ENCODE measurements around the gene NTF3. TPM values are rescaled to one million over a fixed set of nuclear protein-coding genes. Genes with fewer than 3 reads are reported as not detected.

The NTF3 gene
- total RNA-seq, 1 experiment from 2014 or later, result not detected

DNA sequence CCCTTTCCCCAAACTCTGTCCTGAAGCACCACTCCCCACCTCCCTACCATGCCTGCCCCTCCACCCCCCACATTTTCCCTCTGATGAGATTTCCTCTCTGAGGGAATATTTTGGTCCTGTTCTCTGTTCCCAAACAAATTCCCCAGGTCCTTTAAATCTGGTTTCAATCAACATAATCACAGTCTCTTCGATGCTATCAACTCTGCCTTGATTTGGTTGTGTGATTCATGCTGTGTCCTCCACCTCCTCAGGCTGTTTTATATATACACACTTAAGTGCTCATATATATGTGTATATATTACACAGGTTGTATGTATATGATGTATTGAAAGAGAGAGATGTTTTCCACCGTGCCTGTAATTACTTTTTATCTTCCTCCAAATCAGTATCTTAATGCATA is 36.0 kb downstream of the NTF3 start:
- DNase-seq (ENCODE audit: low read depth, low spot score) (no peak), ATAC-seq (no peak)
- Histone ChIP-seq H3K4me1 (ENCODE audit: control insufficient read depth, insufficient read depth, low read length) (no peaks in the 10 kb centered on the region), H3K4me3 (ENCODE audit: low read depth in 2 of 2, low read length in 2 of 2) (no peak overlapping the region), H3K36me3 (ENCODE audit: control insufficient read depth, insufficient read depth, low read length) (no peaks in the 10 kb centered on the region), H3K27ac (ENCODE audit: low read length) (no peak overlapping the region), H3K27me3 (ENCODE audit: control insufficient read depth, insufficient read depth, low read length) (no peaks in the 10 kb centered on the region), H3K9me3 (ENCODE audit: control insufficient read depth, insufficient read depth, low read depth, low read length) (no peaks in the 10 kb centered on the region)
- TF ChIP-seq REST (IDR thresholded peaks at IDR 0.05; ENCODE audit: insufficient read depth in 1 of 2, low read depth in 2 of 2, low read length in 1 of 2) (no peak), POLR2AphosphoS5 (IDR thresholded peaks at IDR 0.05; ENCODE audit: low read depth, low read length) (no peak), SIN3A (IDR thresholded peaks at IDR 0.05; ENCODE audit: borderline replicate concordance, insufficient read depth, low read depth, low read length) (no peak), TCF7L2 (IDR thresholded peaks at IDR 0.05; ENCODE audit: low read depth, low read length) (no peak), CTCF (IDR thresholded peaks at IDR 0.05) (no peak)
- intact Hi-C loops (cut with micrococcal nuclease; ENCODE audit: unreplicated experiment) (no loop called here), in situ Hi-C loops (cut with HindIII; ENCODE audit: low pct_unique_long_range_greater_than_20kb, low sequenced_read_pairs) (no loop called here)
- no TSS peak for BruUV-seq (replicated peaks)
- CTCF ChIA-PET, result no interaction called here
- POLR2A ChIA-PET, result no interaction called here

DNA sequence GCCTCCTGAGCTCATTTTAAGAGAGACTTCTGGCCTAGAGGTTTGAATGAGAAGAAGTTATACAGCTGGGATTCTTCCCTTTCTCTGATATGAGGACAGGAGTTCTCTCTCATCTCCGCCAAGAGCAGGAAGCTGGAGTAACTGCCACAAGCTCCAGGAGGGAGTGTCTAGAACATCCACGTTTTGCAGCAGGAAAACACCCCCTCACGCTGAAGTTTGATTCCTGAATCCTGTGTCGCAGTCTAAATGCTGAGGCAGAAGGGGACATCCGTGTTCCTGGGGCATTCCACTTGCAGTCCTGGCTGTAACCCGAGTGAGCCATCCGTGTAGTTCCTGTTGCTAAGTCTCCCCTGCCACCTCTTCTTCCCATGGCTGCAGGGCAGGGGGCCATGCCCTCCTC is 38.3 kb downstream of the NTF3 start:
- intact Hi-C loops (cut with micrococcal nuclease; ENCODE audit: unreplicated experiment), result no loop called here
- Histone ChIP-seq H3K27me3 (ENCODE audit: control insufficient read depth, insufficient read depth, low read length) (no peaks in the 10 kb centered on the region), H3K9me3 (ENCODE audit: control insufficient read depth, insufficient read depth, low read depth, low read length) (no peaks in the 10 kb centered on the region), H3K27ac (ENCODE audit: low read length) (no peak overlapping the region), H3K36me3 (ENCODE audit: control insufficient read depth, insufficient read depth, low read length) (no peaks in the 10 kb centered on the region), H3K4me3 (ENCODE audit: low read depth in 2 of 2, low read length in 2 of 2) (no peak overlapping the region), H3K4me1 (ENCODE audit: control insufficient read depth, insufficient read depth, low read length) (no peaks in the 10 kb centered on the region)
- ATAC-seq, result no peak
- no TSS peak for BruUV-seq (replicated peaks)
- in situ Hi-C loops (cut with HindIII; ENCODE audit: low pct_unique_long_range_greater_than_20kb, low sequenced_read_pairs), result no loop called here
- TF ChIP-seq POLR2AphosphoS5 (IDR thresholded peaks at IDR 0.05; ENCODE audit: low read depth, low read length) (no peak), REST (IDR thresholded peaks at IDR 0.05; ENCODE audit: insufficient read depth in 1 of 2, low read depth in 2 of 2, low read length in 1 of 2) (no peak), CTCF (IDR thresholded peaks at IDR 0.05) (no peak), SIN3A (IDR thresholded peaks at IDR 0.05; ENCODE audit: borderline replicate concordance, insufficient read depth, low read depth, low read length) (no peak), TCF7L2 (IDR thresholded peaks at IDR 0.05; ENCODE audit: low read depth, low read length) (no peak)
- no peak for DNase-seq (ENCODE audit: low read depth, low spot score)
- POLR2A ChIA-PET, result no interaction called here
- CTCF ChIA-PET, result no interaction called here

Measured in Panc1 (cell line).